Coronary artery (tissue), 2 donors: ENCODE results near the gene POPDC2.

Source experiments
- DNase-seq: peaks from one replicate; pipeline ENCODE4 v3.0.0-alpha.2; 2017; ENCODE audit warnings: low spot score
- H3K27ac ChIP-seq, 2 donors: fragments of 200-600 bp; sonication (generic); one replicate each; pipeline ENCODE4 v1.5.1; 2016 to 2019
- H3K4me3 ChIP-seq: fragments of 200-600 bp; sonication (generic); 2 replicates; pipeline ENCODE4 v1.5.1; 2016; ENCODE audit warnings: mild to moderate bottlenecking, moderate library complexity
- CTCF ChIP-seq: fragments of 200-600 bp; sonication (generic); IDR thresholded peaks from one replicate; pipeline ENCODE4 v1.5.1; 2019; ENCODE audit warnings: antibody characterized with exemption

The POPDC2 gene

GRCh38 chr3:119647171-119647570, 13.2 kb downstream of the POPDC2 start:
- DNase-seq, result no peak
- H3K27ac ChIP-seq, result peak overlapping the region; percentile 68 to 80
- no peak for TF ChIP-seq CTCF
- peak overlapping the region; percentile 9 for H3K4me3 ChIP-seq

GRCh38 chr3:119645813-119646212, 14.6 kb downstream of the POPDC2 start:
- no peak overlapping the region for H3K27ac ChIP-seq
- no peak for TF ChIP-seq CTCF
- no peak overlapping the region for H3K4me3 ChIP-seq
- no peak for DNase-seq

- no peak overlapping the region for H3K27ac ChIP-seq
- no peak for DNase-seq
- TF ChIP-seq CTCF, result no peak
- H3K4me3 ChIP-seq, result no peak overlapping the region
Observed at GRCh38 chr3:119644481-119644880, 15.9 kb downstream of the POPDC2 start.

- TF ChIP-seq CTCF, result no peak
- Histone ChIP-seq H3K4me3 (no peak overlapping the region), H3K27ac (no peak overlapping the region)
- DNase-seq, result no peak
Observed at GRCh38 chr3:119643528-119643927, 16.9 kb downstream of the POPDC2 start.

GRCh38 chr3:119642746-119643473, 17.5 kb downstream of the POPDC2 start:
- Histone ChIP-seq H3K4me3 (no peak overlapping the region), H3K27ac (no peak overlapping the region)
- TF ChIP-seq CTCF, result no peak
- no peak for DNase-seq

GRCh38 chr3:119641416-119641815, 19.0 kb downstream of the POPDC2 start:
- TF ChIP-seq CTCF, result no peak
- H3K4me3 ChIP-seq, result no peak overlapping the region
- H3K27ac ChIP-seq, result no peak overlapping the region
- DNase-seq, result no peak
